ENCODE measurements around the gene GLIS1. TPM values are rescaled to one million over a fixed set of nuclear protein-coding genes. Genes with fewer than 3 reads are reported as not detected.
A peak's percentile ranks its signal among the peaks of the same experiment; 100 is the strongest.

Gene GLIS1
- total RNA-seq, 1 experiment from 2014 or later: not detected

- no peak for TF ChIP-seq EZH2 (IDR thresholded peaks at IDR 0.05; ENCODE audit: low read depth)
- 0 out of 2 replicates have a peak, but pooled peaks have one; percentile 12 for TF ChIP-seq CTCF (conservative IDR thresholded peaks at IDR 0.05)
Measured at GRCh38 chr1:53592985-53593757, 145.8 kb downstream of the GLIS1 start.

GRCh38 chr1:53592521-53592982 is 146.4 kb downstream of the GLIS1 start:
- H3K27ac ChIP-seq: no peak overlapping the region
- H3K4me3 ChIP-seq: no peak overlapping the region
- no peaks in the 10 kb centered on the region; the same call in 1 of the 2 replicates for H3K4me1 ChIP-seq (replicated peaks; ENCODE audit: insufficient read depth)
- H3K9me2 ChIP-seq (ENCODE audit: insufficient read depth): no peaks in the 10 kb centered on the region
- H3K36me3 ChIP-seq (ENCODE audit: low read depth): no peaks in the 10 kb centered on the region
- H3K9me3 ChIP-seq (ENCODE audit: insufficient read depth, low read depth): no peaks in the 10 kb centered on the region
- H2AFZ ChIP-seq: no peak overlapping the region
- H4K20me1 ChIP-seq (ENCODE audit: insufficient read depth): no peaks in the 10 kb centered on the region
- no peaks in the 10 kb centered on the region for H3K79me2 ChIP-seq (ENCODE audit: low read depth)
- POLR2A ChIA-PET (ENCODE audit: unreplicated experiment): no interaction called here
- H3F3A ChIP-seq (ENCODE audit: insufficient read depth, low read depth): no peaks in the 10 kb centered on the region
- intact Hi-C loops (cut with micrococcal nuclease; ENCODE audit: unreplicated experiment): loop anchor here (2.0 kb wide), 1 partner anchor 108 kb away; no protein-coding TSS in a partner anchor
- CTCF ChIA-PET: no interaction called here
- BruUV-seq (replicated peaks): no TSS peak
- peaks cover 2% of the 10 kb centered on the region for H3K27me3 ChIP-seq (ENCODE audit: insufficient read depth, low read depth)
- TF ChIP-seq EZH2 (IDR thresholded peaks at IDR 0.05; ENCODE audit: low read depth) (no peak), CTCF (conservative IDR thresholded peaks at IDR 0.05) (peak; percentile 54; the same call in 1 of the 2 replicates)
- H3K4me2 ChIP-seq: no peak overlapping the region
- peak; percentile 71 to 74 for DNase-seq

More at GRCh38 chr1:53592985-53593757, 145.8 kb downstream of the GLIS1 start:
- Histone ChIP-seq H3K27me3 (ENCODE audit: insufficient read depth, low read depth) (no peaks in the 10 kb centered on the region; the same call in none of the 2 replicates), H4K20me1 (ENCODE audit: insufficient read depth) (no peaks in the 10 kb centered on the region), H3K36me3 (ENCODE audit: low read depth) (no peaks in the 10 kb centered on the region), H3K9me3 (ENCODE audit: insufficient read depth, low read depth) (no peaks in the 10 kb centered on the region), H3K9me2 (ENCODE audit: insufficient read depth) (no peaks in the 10 kb centered on the region), H3K27ac (no peak overlapping the region), H3K4me3 (no peak overlapping the region), H2AFZ (no peak overlapping the region), H3F3A (ENCODE audit: insufficient read depth, low read depth) (no peaks in the 10 kb centered on the region), H3K4me1 (replicated peaks; ENCODE audit: insufficient read depth) (no peaks in the 10 kb centered on the region; the same call in 1 of the 2 replicates), H3K79me2 (ENCODE audit: low read depth) (no peaks in the 10 kb centered on the region), H3K4me2 (no peak overlapping the region)
- CTCF ChIA-PET: interaction anchor here (0.6 kb wide), 1 partner anchor 261 kb away, joined by 4 read pairs; no protein-coding TSS in a partner anchor
- POLR2A ChIA-PET (ENCODE audit: unreplicated experiment): no interaction called here
- no TSS peak for BruUV-seq (replicated peaks)
- intact Hi-C loops (cut with micrococcal nuclease; ENCODE audit: unreplicated experiment): loop anchor here (2.0 kb wide), 1 partner anchor 108 kb away; no protein-coding TSS in a partner anchor
- no peak for DNase-seq

- no peak overlapping the region for H2AFZ ChIP-seq
- no peaks in the 10 kb centered on the region for H3K9me3 ChIP-seq (ENCODE audit: insufficient read depth, low read depth)
- no peaks in the 10 kb centered on the region for H3K36me3 ChIP-seq (ENCODE audit: low read depth)
- no peak overlapping the region for H3K4me3 ChIP-seq
- ChIA-PET CTCF (no interaction called here), POLR2A (ENCODE audit: unreplicated experiment) (no interaction called here)
- H3K9me2 ChIP-seq (ENCODE audit: insufficient read depth): no peaks in the 10 kb centered on the region
- intact Hi-C loops (cut with micrococcal nuclease; ENCODE audit: unreplicated experiment): loop anchor here (2.0 kb wide), 1 partner anchor 107 kb away; no protein-coding TSS in a partner anchor
- no TSS peak for BruUV-seq (replicated peaks)
- H3K4me1 ChIP-seq (replicated peaks; ENCODE audit: insufficient read depth): no peaks in the 10 kb centered on the region; the same call in 1 of the 2 replicates
- TF ChIP-seq EZH2 (IDR thresholded peaks at IDR 0.05; ENCODE audit: low read depth): no peak
- TF ChIP-seq CTCF (conservative IDR thresholded peaks at IDR 0.05): no peak
- no peak overlapping the region for H3K4me2 ChIP-seq
- no peaks in the 10 kb centered on the region for H4K20me1 ChIP-seq (ENCODE audit: insufficient read depth)
- no peaks in the 10 kb centered on the region for H3K79me2 ChIP-seq (ENCODE audit: low read depth)
- no peaks in the 10 kb centered on the region for H3F3A ChIP-seq (ENCODE audit: insufficient read depth, low read depth)
- H3K27me3 ChIP-seq (ENCODE audit: insufficient read depth, low read depth): peaks cover 7% of the 10 kb centered on the region
- DNase-seq: no peak
- H3K27ac ChIP-seq: no peak overlapping the region
Measured at GRCh38 chr1:53591924-53592323, 147.0 kb downstream of the GLIS1 start.

All from PC-9 (cell line).